ENCODE data around the gene ADGRG2. TPM values are rescaled to one million over a fixed set of nuclear protein-coding genes. Genes with fewer than 3 reads are reported as not detected.

The ADGRG2 gene
- total and polyA plus RNA-seq, 2 donors (not counting 1 experiment from before 2014, with no cell fraction given), result not detected

DNA sequence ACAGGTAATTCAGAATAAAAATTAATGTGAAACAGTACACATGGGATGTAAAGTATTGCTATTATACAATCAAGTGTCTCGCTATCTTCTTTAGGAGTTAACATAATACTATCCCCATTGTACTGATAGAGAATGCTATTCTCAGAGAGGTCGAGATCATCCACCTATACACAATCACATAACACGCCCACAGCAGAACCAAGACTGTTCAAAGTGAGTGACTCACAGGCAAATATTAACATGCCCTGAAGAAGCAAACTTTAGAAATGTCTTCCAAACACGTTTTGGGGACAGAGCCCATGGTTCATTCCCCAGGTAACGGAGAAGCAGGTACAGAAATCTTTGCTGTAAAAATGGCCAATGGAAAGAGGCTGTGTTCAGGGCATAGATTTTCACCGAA is 88.2 kb downstream of the ADGRG2 start:
- H3K9me3 ChIP-seq (ENCODE audit: control extremely low read depth in 1 of 3, control insufficient read depth in 2 of 3, insufficient read depth in 1 of 3, low read length in 2 of 3), result no peaks in the 10 kb centered on the region
- H3K4me1 ChIP-seq (ENCODE audit: control insufficient read depth in 2 of 2, insufficient read depth in 2 of 2, low read length in 2 of 2), result no peaks in the 10 kb centered on the region
- no peak for ATAC-seq (ENCODE audit: low read depth)
- Mint-ChIP-seq H3K9me3 (ENCODE audit: insufficient read depth) (no peaks in the 10 kb centered on the region), H3K4me3 (no peak overlapping the region), H3K27ac (no peak overlapping the region), H3K27me3 (no peaks in the 10 kb centered on the region), H3K4me1 (no peaks in the 10 kb centered on the region)
- TF ChIP-seq EZH2 (IDR thresholded peaks at IDR 0.05; ENCODE audit: borderline replicate concordance, insufficient read depth, low read depth, low read length, poor library complexity, severe bottlenecking), result no peak
- CTCF ChIA-PET, result no interaction called here
- no peaks in the 10 kb centered on the region for H3K27me3 ChIP-seq (replicated peaks in 1 of 4; ENCODE audit: control extremely low read depth in 1 of 4, control insufficient read depth in 3 of 4, insufficient read depth in 4 of 4, low read length in 3 of 4)
- H2AFZ ChIP-seq (ENCODE audit: insufficient read depth, low read depth, low read length, poor library complexity, severe bottlenecking), result no peak overlapping the region
- H4K20me1 ChIP-seq (ENCODE audit: control insufficient read depth, insufficient read depth, low read length, poor library complexity, severe bottlenecking), result no peaks in the 10 kb centered on the region
- no peak overlapping the region for H3K4me3 ChIP-seq (ENCODE audit: control extremely low read depth in 1 of 5, extremely low read depth in 1 of 5, insufficient read depth in 1 of 5, low read depth in 2 of 5, low read length in 4 of 5)
- DNase-seq, result no peak
- no peak overlapping the region for H3K9ac ChIP-seq (ENCODE audit: low read length)
- H3K4me2 ChIP-seq (replicated peaks; ENCODE audit: low read depth, low read length, poor library complexity, severe bottlenecking), result no peak overlapping the region
- no peaks in the 10 kb centered on the region for H3K79me2 ChIP-seq (ENCODE audit: control insufficient read depth, insufficient read depth, low read length)
- no peaks in the 10 kb centered on the region for H3K36me3 ChIP-seq (replicated peaks in 1 of 2; ENCODE audit: control extremely low read depth in 1 of 2, control insufficient read depth in 1 of 2, extremely low read depth in 1 of 2, insufficient read depth in 2 of 2, low read length in 1 of 2)
- POLR2A ChIA-PET, result no interaction called here
- no peak overlapping the region for H3K27ac ChIP-seq (ENCODE audit: low read length in 2 of 2)
- WGBS (ENCODE audit: insufficient coverage), result 90% methylated on average over 2 of the region's 6 CpGs
- intact Hi-C loops (cut with micrococcal nuclease), result no loop called here

DNA sequence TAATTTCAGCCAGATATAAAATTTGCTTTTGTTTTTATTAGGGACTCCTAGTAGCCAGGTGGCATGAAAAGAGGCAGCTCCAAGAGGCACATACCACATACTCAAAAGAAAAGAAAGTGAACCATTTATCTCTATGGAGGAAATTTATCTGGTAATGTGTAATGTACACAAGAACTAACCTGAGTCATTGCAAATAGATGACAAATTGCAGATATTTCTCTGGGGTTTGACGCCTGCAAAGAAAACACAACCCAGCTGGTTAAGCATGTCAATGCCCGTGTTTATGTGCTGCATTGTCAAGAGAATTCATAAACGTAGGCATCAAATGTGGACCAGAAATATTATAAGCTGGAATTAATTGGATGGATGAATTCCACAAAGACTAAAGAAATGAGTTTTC is 91.5 kb downstream of the ADGRG2 start:
- POLR2A ChIA-PET, result no interaction called here
- H3K9me3 Mint-ChIP-seq (ENCODE audit: insufficient read depth), result no peaks in the 10 kb centered on the region
- ATAC-seq (ENCODE audit: low read depth) (no peak), DNase-seq (no peak)
- CTCF ChIA-PET, result no interaction called here
- H3K4me1 Mint-ChIP-seq, result no peaks in the 10 kb centered on the region
- H3K27me3 Mint-ChIP-seq, result no peaks in the 10 kb centered on the region
- no peak overlapping the region for H3K27ac Mint-ChIP-seq
- H3K36me3 ChIP-seq (replicated peaks in 1 of 2; ENCODE audit: control extremely low read depth in 1 of 2, control insufficient read depth in 1 of 2, extremely low read depth in 1 of 2, insufficient read depth in 2 of 2, low read length in 1 of 2), result no peaks in the 10 kb centered on the region
- no peak for TF ChIP-seq EZH2 (IDR thresholded peaks at IDR 0.05; ENCODE audit: borderline replicate concordance, insufficient read depth, low read depth, low read length, poor library complexity, severe bottlenecking)
- TF ChIP-seq, protein P1, sequence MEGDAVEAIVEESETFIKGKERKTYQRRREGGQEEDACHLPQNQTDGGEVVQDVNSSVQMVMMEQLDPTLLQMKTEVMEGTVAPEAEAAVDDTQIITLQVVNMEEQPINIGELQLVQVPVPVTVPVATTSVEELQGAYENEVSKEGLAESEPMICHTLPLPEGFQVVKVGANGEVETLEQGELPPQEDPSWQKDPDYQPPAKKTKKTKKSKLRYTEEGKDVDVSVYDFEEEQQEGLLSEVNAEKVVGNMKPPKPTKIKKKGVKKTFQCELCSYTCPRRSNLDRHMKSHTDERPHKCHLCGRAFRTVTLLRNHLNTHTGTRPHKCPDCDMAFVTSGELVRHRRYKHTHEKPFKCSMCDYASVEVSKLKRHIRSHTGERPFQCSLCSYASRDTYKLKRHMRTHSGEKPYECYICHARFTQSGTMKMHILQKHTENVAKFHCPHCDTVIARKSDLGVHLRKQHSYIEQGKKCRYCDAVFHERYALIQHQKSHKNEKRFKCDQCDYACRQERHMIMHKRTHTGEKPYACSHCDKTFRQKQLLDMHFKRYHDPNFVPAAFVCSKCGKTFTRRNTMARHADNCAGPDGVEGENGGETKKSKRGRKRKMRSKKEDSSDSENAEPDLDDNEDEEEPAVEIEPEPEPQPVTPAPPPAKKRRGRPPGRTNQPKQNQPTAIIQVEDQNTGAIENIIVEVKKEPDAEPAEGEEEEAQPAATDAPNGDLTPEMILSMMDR (IDR thresholded peaks at IDR 0.05), result no peak
- intact Hi-C loops (cut with micrococcal nuclease), result no loop called here
- no peaks in the 10 kb centered on the region for H4K20me1 ChIP-seq (ENCODE audit: control insufficient read depth, insufficient read depth, low read length, poor library complexity, severe bottlenecking)
- no peaks in the 10 kb centered on the region for H3K9me3 ChIP-seq (ENCODE audit: control extremely low read depth in 1 of 3, control insufficient read depth in 2 of 3, insufficient read depth in 1 of 3, low read length in 2 of 3)
- H3K79me2 ChIP-seq (ENCODE audit: control insufficient read depth, insufficient read depth, low read length), result no peaks in the 10 kb centered on the region
- H3K4me3 ChIP-seq (ENCODE audit: control extremely low read depth in 1 of 5, extremely low read depth in 1 of 5, insufficient read depth in 1 of 5, low read depth in 2 of 5, low read length in 4 of 5), result no peak overlapping the region
- H3K4me3 Mint-ChIP-seq, result no peak overlapping the region
- H3K4me2 ChIP-seq (replicated peaks; ENCODE audit: low read depth, low read length, poor library complexity, severe bottlenecking), result no peak overlapping the region
- H3K27me3 ChIP-seq (replicated peaks in 1 of 4; ENCODE audit: control extremely low read depth in 1 of 4, control insufficient read depth in 3 of 4, insufficient read depth in 4 of 4, low read length in 3 of 4), result no peaks in the 10 kb centered on the region
- no peak overlapping the region for H3K9ac ChIP-seq (ENCODE audit: low read length)
- no peaks in the 10 kb centered on the region for H3K4me1 ChIP-seq (ENCODE audit: control insufficient read depth in 2 of 2, insufficient read depth in 2 of 2, low read length in 2 of 2)
- no CpG with 5 or more reads among the region's 3 CpGs for WGBS (ENCODE audit: insufficient coverage)
- H3K27ac ChIP-seq (ENCODE audit: low read length in 2 of 2), result no peak overlapping the region
- H2AFZ ChIP-seq (ENCODE audit: insufficient read depth, low read depth, low read length, poor library complexity, severe bottlenecking), result no peak overlapping the region

All from B cell (primary cell).